Measurements from ENCODE around the gene ATP13A2.

GRCh38 chr1:16976966-16977365 is 34.8 kb downstream of the ATP13A2 start:
- no peak for TF ChIP-seq CTCF (conservative IDR thresholded peaks at IDR 0.05; ENCODE audit: low read length)
- TF ChIP-seq EZH2phosphoT487 (IDR thresholded peaks at IDR 0.05; ENCODE audit: borderline replicate concordance): no peak

Data from Loucy (cell line).